Activated CD8-positive, alpha-beta memory T cell treated with anti-CD3 and anti-CD28 coated beads, Interleukin-2, amount 50 U/mL, for 4 hours (primary cell): Measurements from ENCODE around the gene AUH.

Experiments used
- DNase-seq: peaks from one replicate; pipeline ENCODE4 v3.0.0-alpha.2; 2020

The AUH gene

DNA sequence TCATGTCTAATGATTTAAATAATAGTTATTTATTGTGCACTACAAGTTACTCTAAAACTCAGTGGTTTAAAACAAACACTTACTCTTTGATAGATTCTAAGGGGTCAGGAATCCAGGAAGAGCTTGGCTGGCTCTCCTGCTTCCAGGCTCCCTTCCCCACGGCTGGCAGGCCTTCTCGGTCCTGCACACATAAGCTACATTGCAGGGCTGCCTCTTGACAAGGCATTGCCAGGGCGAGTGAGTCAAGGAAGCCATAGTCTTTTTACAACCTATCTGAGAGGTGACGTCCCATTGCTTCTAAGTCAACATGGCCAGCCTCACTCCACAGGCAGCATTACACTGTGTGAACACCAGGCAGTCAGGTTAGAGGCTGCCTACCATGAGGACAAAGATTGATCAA is 119.8 kb downstream of the AUH start:
- no peak for DNase-seq

DNA sequence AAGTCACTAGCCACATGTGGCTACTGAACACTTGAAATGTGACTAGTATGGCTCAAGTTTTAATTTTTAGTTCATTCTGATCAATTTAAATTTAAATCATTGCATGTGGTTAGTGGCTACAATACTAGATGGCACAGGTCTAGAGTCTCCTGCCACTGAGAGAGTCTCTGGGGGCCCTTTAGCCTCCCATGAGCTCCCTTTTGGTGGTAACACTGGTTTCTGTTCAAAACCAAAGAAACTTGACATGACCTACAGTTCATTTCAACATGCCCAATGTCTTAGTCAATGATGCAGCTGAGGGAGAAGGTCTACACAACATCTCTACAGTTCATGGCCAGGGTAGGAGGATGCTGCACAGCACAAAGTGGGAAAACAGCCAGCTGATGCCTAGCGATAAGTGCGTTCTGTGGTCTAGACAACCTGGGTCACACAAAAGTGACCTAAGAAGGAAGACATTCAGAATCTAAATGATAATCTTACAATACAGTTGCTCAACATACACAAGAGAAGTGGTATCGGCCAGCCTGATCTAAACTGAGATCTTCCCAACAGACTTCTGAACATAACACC is 121.0 kb downstream of the AUH start:
- DNase-seq, result no peak

DNA sequence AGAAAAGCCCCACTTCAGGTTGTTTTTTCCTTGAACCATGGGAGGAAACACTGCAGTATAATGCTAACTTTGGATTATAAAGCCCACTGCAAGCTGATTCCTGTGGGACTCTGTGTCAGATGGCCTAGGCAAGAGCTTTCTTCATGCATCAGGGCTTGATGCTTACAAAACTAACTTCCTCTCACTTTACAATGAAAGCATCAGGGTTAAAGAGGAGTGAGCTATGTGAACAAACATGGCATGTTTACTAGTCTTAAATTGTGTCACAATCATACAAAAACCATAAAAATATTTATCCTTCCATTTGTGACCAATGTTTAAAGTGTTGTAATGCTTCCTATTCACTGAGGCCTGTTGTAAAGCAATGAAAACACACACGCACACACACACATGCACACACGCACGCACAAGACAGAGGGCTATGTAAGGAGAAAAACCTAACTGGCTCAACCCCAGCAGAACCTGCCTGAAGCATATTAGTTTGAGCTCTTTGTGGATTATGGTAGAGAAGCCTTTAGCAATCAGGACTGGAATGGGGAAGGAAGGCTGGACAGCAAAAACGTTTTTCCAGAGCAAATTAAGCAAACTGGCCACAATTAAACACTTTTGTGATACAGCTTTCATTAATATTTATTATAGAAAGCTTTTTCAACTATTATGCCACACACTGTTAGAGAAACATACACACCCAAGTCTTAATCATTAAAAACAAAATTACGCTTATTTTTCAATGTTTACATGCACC is 122.2 kb downstream of the AUH start:
- DNase-seq, result no peak

DNA sequence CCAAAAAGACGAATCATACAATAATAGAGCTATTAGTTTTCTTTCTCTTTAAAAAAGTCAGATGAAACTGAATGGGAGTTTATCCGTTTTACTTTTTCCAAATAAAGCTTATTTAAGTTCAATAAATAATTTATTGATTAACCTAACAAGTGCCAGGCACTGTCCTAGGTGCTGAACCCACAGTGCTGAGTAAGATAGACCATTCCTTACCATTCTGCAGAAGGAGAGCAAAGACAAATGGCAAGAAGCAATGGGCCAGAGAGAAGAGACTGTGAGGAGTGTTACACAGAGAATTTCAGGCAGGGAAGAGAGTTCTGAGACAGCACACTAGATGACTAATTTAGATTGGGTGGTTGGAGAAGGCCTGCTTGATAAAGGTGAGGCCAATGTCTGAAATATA is 127.2 kb downstream of the AUH start:
- DNase-seq, result no peak

DNA sequence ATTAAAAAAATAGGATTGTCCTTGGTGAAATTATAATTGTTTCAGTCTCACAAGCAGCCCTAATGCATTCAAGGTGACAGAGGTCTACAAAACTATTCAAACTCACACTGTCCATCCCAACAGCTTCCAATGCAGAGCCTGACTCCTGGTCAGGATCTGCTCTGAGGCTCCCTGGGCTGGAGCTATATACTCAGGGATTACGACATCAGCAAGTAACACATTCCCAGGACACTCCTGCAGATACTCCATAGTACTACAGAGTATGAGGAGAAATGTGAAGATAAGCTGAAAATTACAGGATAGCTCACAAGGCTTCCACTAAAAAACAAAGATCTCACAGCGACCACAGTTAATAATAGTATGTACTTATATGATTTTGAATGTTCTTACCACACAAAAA is 130.1 kb downstream of the AUH start:
- DNase-seq, result no peak

DNA sequence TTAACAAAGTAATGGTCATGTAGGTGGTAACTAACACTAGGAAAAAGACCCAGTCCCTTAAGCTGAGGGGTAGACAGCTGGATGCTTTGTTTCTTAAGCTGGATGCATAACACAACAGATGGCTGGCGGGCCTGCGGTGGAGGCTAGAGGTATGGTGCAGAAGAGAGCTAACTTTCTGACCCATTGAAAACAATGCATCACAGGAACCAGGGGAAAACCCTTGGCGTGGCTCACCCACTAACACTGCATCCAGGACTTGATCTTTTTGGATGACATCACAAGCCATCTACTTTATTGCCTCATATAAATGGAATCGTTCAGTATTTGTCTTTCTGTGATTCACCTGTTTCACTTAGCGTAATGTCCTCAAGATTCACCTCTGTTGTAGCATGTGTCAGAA is 138.7 kb downstream of the AUH start:
- DNase-seq, result no peak

DNA sequence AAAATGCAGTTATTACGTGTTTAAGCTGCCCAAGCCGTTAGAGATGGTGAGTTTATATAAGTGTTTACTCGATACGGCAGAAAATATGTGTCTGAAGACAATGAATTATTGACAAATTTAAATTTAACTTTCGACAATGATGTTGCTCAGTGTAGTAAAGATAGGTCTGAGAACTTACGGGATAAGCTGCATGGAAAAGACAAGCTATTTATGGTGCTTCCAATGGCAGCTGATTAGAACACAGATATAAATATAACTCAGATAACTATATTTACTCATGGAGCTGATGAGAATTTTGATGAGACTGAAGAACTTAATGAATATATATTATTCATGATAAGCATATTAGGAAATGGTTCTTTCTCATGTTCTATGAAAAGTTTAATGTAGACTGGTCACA is 139.3 kb downstream of the AUH start:
- DNase-seq, result no peak

DNA sequence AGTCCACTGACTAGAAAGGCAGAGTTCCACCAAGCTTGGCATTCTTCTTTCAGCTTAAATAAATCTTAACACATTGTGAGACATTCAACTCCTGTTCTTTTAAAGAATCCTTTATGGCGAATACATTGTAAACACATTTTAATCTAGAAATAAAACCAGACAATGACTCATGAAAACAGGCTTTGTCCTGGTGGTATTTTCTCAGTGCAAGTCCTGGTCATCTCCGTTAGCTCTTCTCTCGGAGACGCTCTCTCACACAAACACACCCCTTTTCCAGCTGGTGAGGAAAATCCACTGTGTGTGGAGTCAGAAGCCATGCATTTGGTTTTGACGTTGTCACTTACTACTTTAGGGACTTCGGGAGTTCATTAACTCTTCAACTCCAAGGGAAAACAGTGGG is 140.4 kb downstream of the AUH start:
- DNase-seq, result no peak

DNA sequence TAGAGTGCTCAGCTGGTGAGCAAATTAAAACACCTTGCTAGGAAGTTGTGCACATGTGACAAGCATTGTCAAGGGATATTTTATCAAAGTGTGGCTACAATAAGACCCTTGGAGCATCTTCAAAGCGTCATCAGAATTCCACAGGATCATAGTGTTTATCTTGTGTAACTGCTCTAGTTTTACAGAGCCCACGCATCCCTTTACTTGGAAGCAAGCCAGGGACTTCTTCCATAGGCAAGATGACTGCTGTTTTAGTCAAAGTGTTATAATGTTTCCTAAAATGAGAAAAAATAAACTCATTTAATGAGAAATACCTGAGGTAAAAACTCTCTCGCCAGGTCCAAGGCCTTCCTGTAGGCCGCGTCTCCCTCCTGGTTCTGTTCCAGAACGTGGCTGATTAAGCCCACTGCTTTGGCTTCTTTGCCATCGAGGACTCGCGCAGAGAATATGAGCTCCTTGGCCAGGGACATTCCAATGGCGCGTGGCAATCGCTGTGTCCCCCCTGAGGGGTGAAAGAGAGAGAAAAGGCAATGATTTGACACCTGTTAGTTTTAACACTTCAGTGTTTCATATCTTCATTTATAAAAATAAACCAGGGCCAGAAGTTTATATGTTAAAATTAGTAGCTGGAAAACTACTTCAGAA is 141.1 kb downstream of the AUH start:
- no peak for DNase-seq

DNA sequence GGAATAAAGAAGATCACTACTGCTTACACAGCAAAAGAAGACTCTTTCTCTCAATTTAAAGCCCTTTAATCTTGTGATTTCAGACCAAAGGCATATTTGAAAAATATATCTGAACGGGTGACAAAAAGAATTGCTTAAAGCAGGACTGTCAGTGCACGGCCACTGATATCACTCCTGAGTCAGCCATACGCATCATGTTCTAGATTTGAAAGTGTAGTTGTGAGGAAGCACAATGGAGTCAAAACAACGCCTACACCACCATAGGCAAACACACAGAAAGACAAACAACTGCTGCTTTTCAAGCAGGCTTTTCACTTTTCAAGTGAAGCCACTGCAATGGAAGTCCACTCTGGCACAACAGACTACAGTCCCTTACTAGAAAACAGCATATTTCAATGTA is 141.7 kb downstream of the AUH start:
- no peak for DNase-seq

DNA sequence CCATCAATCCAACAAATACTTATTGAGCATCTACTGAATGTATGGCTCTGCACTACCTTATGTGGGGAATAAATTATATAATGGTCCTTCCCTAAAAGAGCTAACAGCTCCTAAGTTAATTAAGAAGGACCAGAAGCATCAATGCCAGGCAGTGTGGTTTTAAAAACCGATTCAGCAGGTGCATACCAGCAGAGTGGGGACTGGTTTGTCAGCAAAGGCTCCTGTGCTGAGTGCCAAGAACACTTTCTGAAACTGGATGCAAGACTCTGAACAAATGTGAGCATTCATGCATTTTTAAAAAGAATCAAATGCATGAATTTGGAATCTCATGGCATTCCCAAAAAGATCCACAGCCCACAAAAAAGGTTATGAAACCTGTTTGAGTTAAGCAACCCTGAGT is 142.2 kb downstream of the AUH start:
- DNase-seq, result no peak

DNA sequence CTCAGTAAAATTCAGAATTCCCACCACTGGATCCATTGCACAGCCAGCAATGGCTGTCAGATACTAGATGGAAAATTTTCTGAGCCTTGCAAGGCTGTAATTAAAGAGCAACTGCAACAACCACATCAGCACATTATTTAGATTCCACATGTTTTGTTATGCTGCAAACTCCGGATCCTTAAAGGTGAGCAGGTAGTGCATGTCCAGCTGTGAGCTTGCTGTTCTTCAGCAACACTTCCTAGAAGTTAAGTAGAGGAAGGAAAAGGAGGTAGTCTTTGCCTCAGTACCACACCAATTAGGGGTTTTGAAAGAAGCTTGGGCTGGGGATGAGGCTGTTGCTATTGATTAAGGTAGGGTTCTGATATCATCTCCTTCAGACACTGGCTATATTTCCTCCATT is 144.3 kb downstream of the AUH start:
- DNase-seq, result no peak

DNA sequence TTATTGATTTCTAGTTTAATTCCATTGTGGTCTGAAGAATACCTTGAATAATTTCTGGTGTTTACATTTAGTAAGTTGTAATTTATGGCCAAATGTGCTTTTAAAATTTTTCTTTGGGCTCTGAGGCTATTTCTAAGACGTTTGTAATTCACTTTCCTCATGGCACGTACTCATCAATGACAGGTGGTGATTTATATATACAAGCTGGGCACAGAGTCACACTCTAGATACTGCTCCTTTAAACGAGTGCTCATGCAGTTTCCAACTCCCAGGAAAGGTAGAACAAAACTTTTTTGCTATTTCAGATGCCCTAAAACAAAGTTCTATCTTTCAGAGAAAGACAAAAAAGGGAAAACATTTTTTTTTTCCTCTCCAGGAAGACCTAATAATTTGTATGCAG is 146.9 kb downstream of the AUH start:
- no peak for DNase-seq

DNA sequence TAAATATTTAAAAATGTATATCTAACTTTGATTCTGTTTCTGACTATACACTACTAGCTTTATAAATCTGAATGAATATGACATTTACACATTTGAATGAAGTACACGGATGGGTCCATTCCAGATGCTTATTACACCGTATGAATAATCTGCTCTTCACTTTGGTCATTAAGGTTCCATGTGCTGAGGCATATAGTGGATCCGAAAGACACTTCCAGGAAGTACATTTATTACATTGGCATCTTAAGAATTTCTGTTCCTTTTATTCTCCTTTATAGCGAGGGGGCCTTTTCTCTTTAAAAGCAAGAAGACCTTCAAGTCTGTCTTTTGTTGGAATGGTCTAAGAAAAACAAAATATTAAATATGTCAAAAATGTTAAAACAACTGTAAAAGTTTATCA is 147.6 kb downstream of the AUH start:
- no peak for DNase-seq

DNA sequence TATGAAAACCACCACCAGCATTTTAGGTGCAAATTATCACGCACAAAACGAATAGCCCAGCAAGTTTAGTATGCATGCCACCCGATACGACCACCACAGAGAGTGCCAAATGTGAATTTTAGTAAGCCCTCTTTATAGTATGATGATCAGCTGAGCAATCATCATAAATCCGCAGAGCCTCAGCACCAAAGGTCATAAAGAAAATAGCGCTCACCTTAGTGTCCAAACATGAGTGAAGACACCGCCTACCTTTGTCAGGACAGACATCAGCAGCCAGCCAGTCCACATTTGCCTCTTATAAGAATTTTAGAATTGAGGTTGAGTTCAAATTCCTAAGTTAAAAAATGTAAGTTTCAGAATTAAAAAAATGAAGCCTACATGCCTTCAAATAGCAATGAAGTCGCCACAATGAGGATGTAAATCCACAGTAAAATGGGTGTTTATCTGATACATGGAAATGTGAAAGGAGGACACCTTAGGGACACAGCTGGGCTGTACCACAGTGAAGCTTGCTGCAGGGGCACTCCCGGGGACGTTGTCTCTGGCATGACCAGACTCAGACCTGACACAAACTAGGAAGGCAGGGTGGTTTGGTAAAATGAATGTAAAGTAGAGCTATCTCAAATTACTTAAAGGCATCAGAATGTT is 149.0 kb downstream of the AUH start:
- DNase-seq, result no peak

DNA sequence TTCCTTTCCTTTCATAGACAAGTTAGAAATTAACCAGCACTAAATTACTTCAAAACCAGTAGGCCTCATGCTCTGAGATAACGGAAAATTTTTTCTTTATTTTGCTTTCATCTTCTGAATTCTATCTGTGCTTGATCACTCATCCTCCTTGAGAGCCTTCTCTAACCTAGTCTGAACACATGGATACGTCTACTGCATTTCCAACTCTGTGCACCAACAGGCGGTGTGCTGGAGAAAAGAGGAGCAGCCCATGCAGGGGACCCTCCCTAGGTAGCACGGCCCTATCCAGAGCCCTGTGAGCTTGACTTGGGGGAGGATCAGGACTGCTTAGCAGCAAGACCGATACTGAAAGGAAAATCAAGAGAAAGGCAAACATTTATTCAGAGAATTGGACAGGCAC is 149.8 kb downstream of the AUH start:
- DNase-seq, result no peak

DNA sequence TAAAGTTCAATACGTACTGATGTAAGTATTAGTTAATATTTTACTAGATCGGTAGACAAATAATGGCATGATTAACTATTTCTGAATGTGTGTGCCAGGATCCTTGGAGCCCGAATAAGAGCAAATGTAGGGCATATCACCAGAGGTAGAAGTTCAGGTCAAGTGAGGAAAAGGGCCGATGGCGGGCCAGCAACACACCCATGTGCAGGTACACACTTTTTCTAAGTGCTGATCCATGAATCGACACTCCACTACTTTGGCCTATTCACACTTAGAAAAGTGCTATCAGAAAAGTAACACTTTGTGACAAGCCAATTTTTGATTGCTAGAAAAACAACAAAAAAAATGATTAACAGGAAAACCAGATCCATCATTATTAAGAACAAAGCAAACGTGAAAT is 150.3 kb downstream of the AUH start:
- DNase-seq, result no peak

DNA sequence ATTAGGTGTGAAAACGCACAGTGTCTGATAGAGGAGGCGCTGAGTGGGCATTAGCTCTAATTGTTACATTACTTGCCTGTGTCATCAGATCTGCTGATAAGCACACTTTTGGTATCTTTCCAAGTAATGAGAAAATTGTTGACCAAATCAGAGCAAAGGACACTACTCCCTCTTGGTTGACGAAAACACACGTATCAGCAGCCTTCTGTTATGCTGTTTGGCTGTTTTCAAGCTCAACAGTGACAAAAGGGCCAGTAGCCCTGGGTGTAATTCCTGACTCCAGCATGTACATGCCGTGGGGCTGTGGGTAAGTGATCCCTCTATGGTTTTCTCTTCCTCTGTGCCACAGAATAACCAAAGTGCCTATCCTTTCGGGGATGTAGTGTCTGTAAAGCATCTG is 151.4 kb downstream of the AUH start:
- no peak for DNase-seq

DNA sequence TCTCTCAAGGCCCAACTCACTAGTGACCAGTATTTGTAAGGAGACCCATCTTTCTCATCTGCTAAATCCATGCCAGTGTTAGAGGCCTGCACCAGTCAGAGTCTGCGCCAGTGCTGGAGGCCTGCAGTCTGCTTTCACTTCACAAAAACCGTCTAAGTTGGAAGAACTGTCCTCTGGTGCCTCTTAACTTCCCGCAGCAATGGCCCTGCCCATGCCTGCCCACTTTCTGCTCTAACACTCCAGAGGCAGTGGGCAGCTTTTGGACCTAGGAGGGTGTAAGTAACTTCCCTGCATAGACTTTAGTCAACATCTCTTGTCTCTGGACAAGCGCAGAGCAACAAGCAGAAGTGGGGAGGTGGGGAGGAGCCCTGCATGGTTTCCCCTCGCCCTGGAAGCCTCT is 152.9 kb downstream of the AUH start:
- DNase-seq, result no peak

DNA sequence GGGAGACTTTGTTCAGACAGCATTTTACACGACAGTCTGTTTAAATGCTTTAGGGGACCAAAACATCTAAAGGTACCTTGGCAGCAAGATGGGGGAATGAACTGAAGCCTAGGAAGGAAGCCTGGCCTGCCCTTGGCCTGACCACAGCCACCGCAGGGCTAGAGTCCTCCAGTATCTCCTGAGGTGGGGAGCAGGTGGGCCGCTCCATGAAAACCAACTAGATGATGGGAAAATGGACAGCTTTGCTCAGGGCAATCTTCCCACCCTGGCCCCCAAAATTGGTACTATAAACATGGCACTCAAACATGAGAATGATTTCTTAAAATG is 153.3 kb downstream of the AUH start:
- DNase-seq, result no peak

DNA sequence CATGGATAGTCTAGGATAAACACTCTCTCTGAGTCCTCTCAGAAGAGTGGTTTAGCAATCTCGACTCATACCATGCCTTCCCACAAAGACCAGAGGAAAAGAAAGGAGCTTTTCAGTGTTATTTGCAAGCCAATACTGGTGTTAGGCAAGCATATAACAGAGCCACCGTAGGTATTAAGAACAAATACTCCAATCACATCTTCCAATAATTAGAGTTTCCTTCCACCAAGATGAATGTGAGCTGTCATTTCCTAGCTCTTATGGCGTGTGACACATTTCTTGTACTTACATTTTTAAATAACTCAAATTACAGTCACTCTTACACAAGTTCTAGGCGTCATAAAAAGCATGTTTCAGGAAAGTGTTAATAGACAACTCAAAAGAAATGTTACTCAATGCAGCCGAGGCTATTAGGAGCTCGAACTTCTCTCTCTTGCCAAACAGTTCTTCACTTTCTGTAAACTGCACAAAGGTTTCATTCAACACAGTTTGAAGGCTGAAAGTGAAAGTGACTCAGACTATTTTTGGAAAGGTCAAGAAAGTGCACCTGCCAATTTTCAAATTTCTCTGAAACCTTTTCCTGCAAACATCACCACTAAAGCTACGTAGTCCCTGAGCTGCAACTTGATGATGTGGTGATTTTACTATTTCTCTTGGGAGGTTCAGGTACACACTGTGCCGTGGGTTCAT is 153.8 kb downstream of the AUH start:
- DNase-seq, result no peak

DNA sequence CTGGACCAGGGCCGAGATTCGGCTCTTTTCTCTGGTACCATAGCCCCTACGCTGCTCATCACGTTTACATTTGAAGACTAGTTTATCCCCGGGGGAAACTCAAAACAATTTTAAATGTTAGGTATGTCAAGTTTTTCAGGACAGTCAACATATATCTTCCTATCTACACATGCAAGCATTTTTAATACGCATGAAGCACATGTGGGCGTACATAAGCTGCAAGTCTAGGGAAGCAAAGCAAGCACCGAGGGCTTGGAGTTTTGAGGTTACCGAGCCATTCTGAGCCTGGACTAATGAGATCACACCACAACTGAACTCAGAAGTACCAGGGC is 154.4 kb downstream of the AUH start:
- no peak for DNase-seq

DNA sequence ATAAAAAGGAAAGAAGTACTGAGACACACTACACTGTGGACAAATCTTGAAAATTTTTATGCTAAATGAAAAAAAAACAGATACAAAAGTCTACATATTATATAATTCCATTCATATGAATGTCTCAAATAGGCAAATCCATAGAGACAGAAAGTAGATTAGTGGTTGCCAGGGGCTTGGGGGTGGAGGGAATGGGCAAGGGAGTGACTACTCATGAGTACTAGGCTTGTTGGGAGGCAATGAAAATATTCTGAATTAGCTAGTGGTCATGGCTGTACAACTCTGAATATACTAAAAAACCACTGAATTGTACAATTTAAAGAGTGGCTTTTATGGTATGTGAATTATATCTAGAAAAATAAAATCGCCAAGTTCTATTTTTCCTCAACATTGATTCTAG is 154.9 kb downstream of the AUH start:
- DNase-seq, result no peak

DNA sequence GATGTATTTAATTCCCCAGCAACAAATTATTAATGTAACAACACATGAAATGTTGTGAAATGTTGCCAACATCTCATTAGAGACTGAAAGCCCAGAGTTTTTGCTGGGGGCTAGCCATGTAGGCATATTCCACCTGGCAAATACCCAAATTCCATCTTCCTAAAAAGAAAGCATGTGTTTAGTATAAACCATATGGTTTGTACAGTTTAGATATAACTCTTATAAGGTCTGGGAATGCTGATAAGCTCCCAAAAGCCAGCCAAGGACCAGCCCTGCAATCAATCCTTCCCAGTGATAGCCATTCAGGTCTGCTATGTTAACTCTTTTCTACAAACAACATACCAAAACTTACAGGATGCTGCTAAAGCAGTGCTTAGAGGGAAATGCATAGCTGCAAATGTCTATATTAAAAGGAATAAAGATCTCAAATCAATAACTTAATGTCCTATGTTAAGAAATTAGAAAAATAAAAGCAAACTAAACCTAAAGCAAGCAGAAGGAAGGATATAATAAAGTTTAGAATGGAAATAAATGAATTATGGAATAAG is 158.9 kb downstream of the AUH start:
- DNase-seq, result no peak
